Stimulated activated naive CD8-positive, alpha-beta T cell treated with anti-CD3 and anti-CD28 coated beads, Interleukin-15, amount 100 ng/mL, for 72 hours (primary cell): ENCODE measurements around the gene CELF2.

Experiments used
- ATAC-seq: fragments of 150-1000 bp; cut with Tn5 transposase; 2 replicates; pipeline ENCODE4 v1.10.0; 2021; ENCODE audit warnings: mild to moderate bottlenecking, moderate library complexity
- DNase-seq, 2 donors: peaks; one replicate each; pipeline ENCODE4 v3.0.0; 2021 to 2022
- H3K27ac Mint-ChIP-seq, 2 donors: one replicate each; pipeline ENCODE4 v1.8.0; 2022; ENCODE audit warnings: mild to moderate bottlenecking in 2 of 2, mixed read lengths in 2 of 2, moderate library complexity in 2 of 2
- H3K27me3 Mint-ChIP-seq: one replicate; pipeline ENCODE4 v1.8.0; 2022; ENCODE audit warnings: mixed read lengths
- H3K4me1 Mint-ChIP-seq: one replicate; pipeline ENCODE4 v1.8.0; 2022; ENCODE audit warnings: mild to moderate bottlenecking, mixed read lengths
- H3K4me3 Mint-ChIP-seq, 2 donors: one replicate each; pipeline ENCODE4 v1.8.0; 2022; ENCODE audit warnings: mild to moderate bottlenecking in 2 of 2, mixed read lengths in 2 of 2, moderate library complexity in 1 of 2
- H3K9me3 Mint-ChIP-seq, 2 donors: one replicate each; pipeline ENCODE4 v1.8.0; 2022; ENCODE audit warnings: mixed read lengths in 2 of 2

CELF2 gene

GRCh38 chr10:11234857-11235531 is 217.3 kb downstream of the CELF2 start:
- ATAC-seq (no peak), DNase-seq (no peak)
- Mint-ChIP-seq H3K4me3 (peak overlapping the region; percentile 58 to 78), H3K4me1 (peaks cover 16% of the 10 kb centered on the region), H3K27me3 (no peaks in the 10 kb centered on the region), H3K27ac (peak overlapping the region; percentile 91 to 95), H3K9me3 (no peaks in the 10 kb centered on the region)

DNA sequence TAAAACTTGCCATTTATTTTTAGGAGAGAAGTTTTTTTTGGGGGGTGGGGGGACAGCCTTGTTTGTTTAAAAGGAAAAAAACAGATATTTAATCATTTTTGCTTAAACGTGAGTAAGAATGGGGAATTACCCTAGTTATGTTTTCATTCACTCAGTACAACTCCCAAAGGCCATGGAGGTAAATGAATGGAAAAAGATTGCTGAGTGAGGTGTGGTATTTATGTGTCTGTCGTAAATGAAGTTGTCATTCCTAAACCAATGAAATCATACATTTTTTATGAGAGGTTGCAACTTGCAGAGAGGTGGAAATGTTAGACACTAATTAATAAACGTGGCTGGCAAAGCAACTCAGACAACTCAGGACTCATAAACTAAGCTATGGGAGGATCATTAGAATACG is 218.1 kb downstream of the CELF2 start:
- Mint-ChIP-seq H3K4me1 (peaks cover 8% of the 10 kb centered on the region), H3K27ac (peak overlapping the region; percentile 91 to 95), H3K4me3 (peak overlapping the region; percentile 58 to 78), H3K27me3 (no peaks in the 10 kb centered on the region), H3K9me3 (no peaks in the 10 kb centered on the region)
- ATAC-seq (peak; percentile 61), DNase-seq (no peak)

DNA sequence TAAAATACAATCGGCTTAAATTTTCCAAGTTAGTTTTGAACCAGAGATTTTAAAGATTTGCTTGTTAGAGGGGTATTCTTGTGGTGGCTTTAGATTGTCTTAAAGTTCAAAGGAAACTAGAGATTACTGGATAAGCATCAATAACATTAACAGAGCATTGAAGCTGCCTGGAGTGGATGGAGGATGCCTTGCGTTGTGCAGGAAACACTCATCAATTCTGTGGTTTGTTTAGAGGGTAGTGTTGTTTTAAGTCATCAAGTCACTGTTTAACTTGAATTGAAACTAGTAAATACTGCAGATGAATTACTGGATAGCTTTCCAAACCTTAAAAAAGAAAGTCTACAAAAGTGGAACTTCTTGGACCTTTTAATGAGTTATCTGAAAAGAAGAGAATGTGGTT is 218.6 kb downstream of the CELF2 start:
- peak overlapping the region; percentile 91 to 95 for H3K27ac Mint-ChIP-seq
- H3K4me3 Mint-ChIP-seq: peak overlapping the region; percentile 58 to 78
- DNase-seq: peak; percentile 32 to 56
- peak; percentile 79 for ATAC-seq
- peaks cover 3% of the 10 kb centered on the region for H3K4me1 Mint-ChIP-seq
- H3K27me3 Mint-ChIP-seq: no peaks in the 10 kb centered on the region
- H3K9me3 Mint-ChIP-seq: no peaks in the 10 kb centered on the region

GRCh38 chr10:11237571-11237970 is 219.9 kb downstream of the CELF2 start:
- peak in 1 of 2 donors; percentile 73 for DNase-seq
- Mint-ChIP-seq H3K4me3 (peak overlapping the region; percentile 58 to 78), H3K27ac (peak overlapping the region; percentile 91 to 95), H3K4me1 (no peaks in the 10 kb centered on the region), H3K9me3 (no peaks in the 10 kb centered on the region), H3K27me3 (no peaks in the 10 kb centered on the region)
- peak; percentile 74 for ATAC-seq

GRCh38 chr10:11238893-11239292 is 221.2 kb downstream of the CELF2 start:
- Mint-ChIP-seq H3K4me3 (peak overlapping the region in 1 of 2 donors; percentile 30), H3K27ac (no peak overlapping the region), H3K4me1 (no peaks in the 10 kb centered on the region), H3K27me3 (no peaks in the 10 kb centered on the region), H3K9me3 (no peaks in the 10 kb centered on the region)
- ATAC-seq (no peak), DNase-seq (no peak)

- Mint-ChIP-seq H3K4me3 (no peak overlapping the region), H3K9me3 (no peaks in the 10 kb centered on the region), H3K27me3 (no peaks in the 10 kb centered on the region), H3K27ac (peak overlapping the region in 1 of 2 donors; percentile 72), H3K4me1 (no peaks in the 10 kb centered on the region)
- DNase-seq (no peak), ATAC-seq (no peak)
These were observed 223.0 kb downstream of the CELF2 start for GRCh38 chr10:11240641-11241040.

- no peaks in the 10 kb centered on the region for H3K4me1 Mint-ChIP-seq
- no peaks in the 10 kb centered on the region for H3K27me3 Mint-ChIP-seq
- peak overlapping the region; percentile 89 to 90 for H3K27ac Mint-ChIP-seq
- H3K4me3 Mint-ChIP-seq: peak overlapping the region; percentile 64 to 69
- peak; percentile 31 to 38 for DNase-seq
- no peaks in the 10 kb centered on the region for H3K9me3 Mint-ChIP-seq
- ATAC-seq: peak; percentile 74
These were observed 225.0 kb downstream of the CELF2 start for GRCh38 chr10:11242443-11243387.

DNA sequence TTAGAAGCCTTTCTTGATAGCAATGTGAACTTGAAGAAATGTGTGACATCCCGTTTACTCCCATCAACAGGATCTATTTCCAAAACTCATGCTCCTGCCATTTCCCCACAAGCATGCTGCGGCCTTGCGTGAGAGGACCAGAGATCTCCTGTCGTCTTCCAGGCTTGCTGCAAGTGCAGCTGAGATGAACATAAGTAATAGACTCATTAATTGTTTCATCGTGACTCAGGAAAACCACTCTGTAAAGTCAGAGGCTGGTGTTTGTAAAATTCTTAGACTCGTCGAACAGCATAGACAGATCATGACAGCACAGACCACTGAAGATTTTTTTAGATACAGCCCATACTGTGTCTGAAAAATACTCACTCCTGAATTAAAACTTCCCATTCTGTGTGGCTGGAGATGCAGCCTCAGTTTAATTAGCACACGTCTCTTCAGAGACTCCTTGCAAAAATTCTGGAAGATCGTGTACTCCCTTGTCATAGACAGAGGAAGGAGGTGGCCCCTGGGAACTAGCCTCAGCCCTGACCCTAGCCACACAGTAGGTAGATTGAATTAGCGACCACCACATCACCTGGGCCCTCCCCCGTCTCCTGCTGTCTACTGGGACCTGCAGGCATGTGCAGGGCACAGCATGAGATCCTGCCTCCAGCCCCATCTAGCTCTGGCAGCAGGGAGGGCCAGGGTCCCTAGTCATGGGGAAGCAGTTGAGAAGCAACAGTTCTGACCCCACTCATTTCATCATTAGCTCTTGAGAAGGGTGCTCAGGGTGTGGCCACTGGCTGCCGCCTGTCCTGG is 226.0 kb downstream of the CELF2 start:
- ATAC-seq (no peak), DNase-seq (no peak)
- H3K27ac Mint-ChIP-seq: peak overlapping the region; percentile 15 to 17
- peak overlapping the region in 1 of 2 donors; percentile 33 for H3K4me3 Mint-ChIP-seq
- H3K4me1 Mint-ChIP-seq: no peaks in the 10 kb centered on the region
- no peaks in the 10 kb centered on the region for H3K9me3 Mint-ChIP-seq
- no peaks in the 10 kb centered on the region for H3K27me3 Mint-ChIP-seq

- no peak overlapping the region for H3K27ac Mint-ChIP-seq
- peak; percentile 13 for ATAC-seq
- H3K4me3 Mint-ChIP-seq: no peak overlapping the region
- H3K27me3 Mint-ChIP-seq: no peaks in the 10 kb centered on the region
- H3K4me1 Mint-ChIP-seq: peaks cover 11% of the 10 kb centered on the region
- H3K9me3 Mint-ChIP-seq: no peaks in the 10 kb centered on the region
- DNase-seq: no peak
These were observed 227.4 kb downstream of the CELF2 start for GRCh38 chr10:11245095-11245479.

GRCh38 chr10:11245510-11245909 is 227.8 kb downstream of the CELF2 start:
- Mint-ChIP-seq H3K27me3 (no peaks in the 10 kb centered on the region), H3K9me3 (no peaks in the 10 kb centered on the region), H3K4me1 (peaks cover 15% of the 10 kb centered on the region), H3K27ac (no peak overlapping the region), H3K4me3 (no peak overlapping the region)
- ATAC-seq: peak; percentile 58
- no peak for DNase-seq

DNA sequence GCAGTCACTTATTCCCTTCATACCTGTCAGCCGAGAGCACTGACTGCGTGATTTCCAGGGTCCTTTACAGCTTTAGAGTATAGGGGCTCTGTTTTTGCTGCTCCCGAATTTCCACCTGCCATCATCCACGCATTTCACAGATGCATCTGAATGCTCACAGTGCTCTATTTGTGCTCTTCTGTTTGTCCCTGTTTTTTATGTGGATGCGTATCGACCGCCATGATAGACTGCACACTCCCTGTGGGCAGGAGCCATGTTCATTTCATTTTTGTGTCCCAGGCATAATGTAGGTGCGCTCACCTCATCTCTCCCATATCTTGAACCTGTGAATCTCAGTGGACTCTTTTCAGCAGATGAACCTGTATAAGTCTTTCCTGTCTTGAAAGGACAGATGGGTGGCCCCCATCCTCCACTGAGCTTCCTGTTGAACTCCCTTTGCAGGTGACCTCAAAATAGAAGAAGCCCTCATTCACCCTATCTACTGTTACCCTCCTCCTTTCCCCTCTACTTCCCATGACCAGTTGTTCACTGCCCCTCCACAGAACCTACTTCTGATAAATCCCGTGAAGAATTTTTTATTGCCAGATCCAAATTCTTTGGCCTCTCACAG is 228.4 kb downstream of the CELF2 start:
- Mint-ChIP-seq H3K27me3 (no peaks in the 10 kb centered on the region), H3K9me3 (no peaks in the 10 kb centered on the region), H3K4me3 (no peak overlapping the region), H3K27ac (no peak overlapping the region), H3K4me1 (peaks cover 20% of the 10 kb centered on the region)
- no peak for ATAC-seq
- DNase-seq: no peak

DNA sequence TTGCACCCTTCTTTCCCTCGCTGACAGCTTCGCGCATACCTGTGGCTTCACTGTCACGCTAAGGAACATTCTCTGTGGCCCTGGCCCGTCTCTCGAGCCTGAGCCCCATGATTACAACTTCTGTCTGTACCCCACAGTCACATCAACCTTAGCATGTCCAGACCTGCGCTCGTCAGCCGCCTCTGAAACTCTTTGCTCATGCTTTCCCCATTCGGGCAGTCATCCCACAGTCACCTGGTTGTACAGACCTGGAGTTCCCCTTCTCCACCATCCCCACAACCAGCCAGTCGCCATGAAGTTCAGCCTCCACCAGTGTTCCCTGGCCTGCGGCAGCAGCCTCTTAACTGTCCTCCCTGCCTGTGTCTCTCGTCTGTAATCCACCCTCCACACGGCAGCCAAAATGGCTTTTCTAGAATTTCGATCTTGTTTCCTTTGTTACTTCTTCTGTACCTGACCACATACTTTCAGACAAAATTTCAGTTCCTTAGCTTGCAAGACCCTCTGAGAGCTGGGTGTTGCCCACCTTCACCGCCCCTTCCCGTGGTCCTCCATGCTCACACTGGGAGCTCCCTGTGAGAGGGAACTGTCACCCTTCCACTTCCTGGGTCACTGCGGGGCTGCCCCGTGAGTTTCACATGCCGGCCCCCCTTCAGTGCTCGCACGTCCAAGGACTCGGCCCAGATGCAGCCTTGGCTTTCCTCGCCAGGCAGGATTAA is 229.2 kb downstream of the CELF2 start:
- ATAC-seq (no peak), DNase-seq (no peak)
- no peaks in the 10 kb centered on the region for H3K9me3 Mint-ChIP-seq

DNA sequence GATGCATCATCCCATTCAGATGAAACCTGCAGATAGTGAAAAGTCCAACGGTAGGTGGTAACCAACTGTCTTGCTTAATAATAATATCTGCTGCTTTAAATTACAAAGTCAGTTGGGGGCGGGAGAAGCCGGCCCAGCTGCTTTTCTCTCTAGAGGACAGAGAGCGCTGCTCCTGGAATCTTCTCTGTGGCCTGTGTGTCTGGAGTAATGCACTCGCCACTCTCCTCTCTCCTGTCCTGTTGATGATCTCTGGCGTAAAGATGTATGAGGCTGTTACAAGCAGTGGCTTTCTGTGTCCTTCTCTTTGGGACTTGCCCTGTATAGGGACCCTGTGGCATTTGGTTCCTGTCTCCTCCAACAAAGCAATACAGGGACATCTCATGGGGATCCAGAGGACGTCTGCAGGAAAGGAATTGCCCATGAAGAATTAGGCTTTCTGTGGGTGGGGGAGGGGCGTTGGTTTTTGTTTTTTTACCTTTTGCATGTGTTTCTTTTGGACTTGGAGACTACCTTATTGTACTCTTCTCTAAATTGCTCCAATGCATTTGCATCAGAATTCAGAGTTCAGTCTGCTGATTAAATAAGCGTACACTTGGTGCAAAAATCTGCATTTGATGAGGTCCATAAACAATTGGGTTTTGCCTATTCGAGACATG is 231.6 kb downstream of the CELF2 start:
- H3K27ac Mint-ChIP-seq: peak overlapping the region in 1 of 2 donors; percentile 43
- no peaks in the 10 kb centered on the region for H3K9me3 Mint-ChIP-seq
- no peak overlapping the region for H3K4me3 Mint-ChIP-seq
- H3K4me1 Mint-ChIP-seq: peaks cover 29% of the 10 kb centered on the region
- no peak for ATAC-seq
- no peak for DNase-seq
- no peaks in the 10 kb centered on the region for H3K27me3 Mint-ChIP-seq

More for the DNA sequence above, 229.2 kb downstream of the CELF2 start:
- H3K4me1 Mint-ChIP-seq: peaks cover 20% of the 10 kb centered on the region
- no peaks in the 10 kb centered on the region for H3K27me3 Mint-ChIP-seq
- no peak overlapping the region for H3K27ac Mint-ChIP-seq
- no peak overlapping the region for H3K4me3 Mint-ChIP-seq

- ATAC-seq (no peak), DNase-seq (no peak)
- H3K9me3 Mint-ChIP-seq: no peaks in the 10 kb centered on the region
- H3K27ac Mint-ChIP-seq: peak overlapping the region in 1 of 2 donors; percentile 22
- H3K4me1 Mint-ChIP-seq: peaks cover 34% of the 10 kb centered on the region
- no peak overlapping the region for H3K4me3 Mint-ChIP-seq
- no peaks in the 10 kb centered on the region for H3K27me3 Mint-ChIP-seq
These were observed 232.1 kb downstream of the CELF2 start for GRCh38 chr10:11249808-11250195.
